Liver (tissue), 3 donors: ENCODE data around the gene CSPG4.

ENCODE experiments used
- CTCF ChIP-seq: fragments of 150-350 bp; IDR thresholded peaks from 2 replicates; pipeline ENCODE4 v1.5.1; 2017; ENCODE audit warnings: improper control_type of control experiment, low read depth, low read length; ENCODE audit not compliant: missing input control
- EGR1 ChIP-seq, 2 donors: IDR thresholded peaks; 2 replicates each; pipeline ENCODE4 v1.6.1; 2016 to 2018; ENCODE audit warnings: antibody characterized with exemption in 2 of 2, low read depth in 2 of 2
- FOXA1 ChIP-seq: IDR thresholded peaks from 2 replicates; pipeline ENCODE4 v1.6.1; 2016; ENCODE audit warnings: antibody characterized with exemption
- GABPA ChIP-seq, 2 donors: IDR thresholded peaks in 1 of 2; conservative IDR thresholded peaks in 1 of 2; 2 replicates each; pipeline ENCODE4 v1.6.1; 2016; ENCODE audit warnings: antibody characterized with exemption in 2 of 2, mild to moderate bottlenecking in 1 of 2, moderate library complexity in 1 of 2
- HNF4A ChIP-seq, 2 donors: conservative IDR thresholded peaks; 2 replicates each; pipeline ENCODE4 v1.6.1; 2016; ENCODE audit warnings: antibody characterized with exemption in 2 of 2, mild to moderate bottlenecking in 2 of 2
- HNF4G ChIP-seq: IDR thresholded peaks from 2 replicates; pipeline ENCODE4 v1.6.1; 2016; ENCODE audit warnings: antibody characterized with exemption
- MAX ChIP-seq: IDR thresholded peaks from 2 replicates; pipeline ENCODE4 v1.6.1; 2016; ENCODE audit warnings: antibody characterized with exemption
- RAD21 ChIP-seq, 2 donors: IDR thresholded peaks; 2 replicates each; pipeline ENCODE4 v1.6.1; 2016; ENCODE audit warnings: antibody characterized with exemption in 2 of 2, mild to moderate bottlenecking in 2 of 2
- REST ChIP-seq: IDR thresholded peaks from 2 replicates; pipeline ENCODE4 v1.6.1; 2016; ENCODE audit warnings: antibody characterized with exemption, mild to moderate bottlenecking
- RXRA ChIP-seq, 2 donors: IDR thresholded peaks; 2 replicates each; pipeline ENCODE4 v1.6.1; 2017 to 2018; ENCODE audit warnings: antibody characterized with exemption in 2 of 2, mild to moderate bottlenecking in 1 of 2
- SP1 ChIP-seq: IDR thresholded peaks from 2 replicates; pipeline ENCODE4 v1.6.1; 2018; ENCODE audit warnings: antibody characterized with exemption, mild to moderate bottlenecking
- TAF1 ChIP-seq: conservative IDR thresholded peaks from 2 replicates; pipeline ENCODE4 v1.6.1; 2016; ENCODE audit warnings: antibody characterized with exemption, mild to moderate bottlenecking
- YY1 ChIP-seq: IDR thresholded peaks from 2 replicates; pipeline ENCODE4 v1.6.1; 2016; ENCODE audit warnings: antibody characterized with exemption, mild to moderate bottlenecking
- ZBTB33 ChIP-seq: IDR thresholded peaks from 2 replicates; pipeline ENCODE4 v1.6.1; 2016; ENCODE audit warnings: antibody characterized with exemption
- donor health status: healthy.
- donor health status: healthy.

- TF ChIP-seq CTCF, result no peak
- no peak for TF ChIP-seq ZBTB33
- no peak for TF ChIP-seq TAF1
- TF ChIP-seq EGR1 (IDR thresholded peaks at IDR 0.05; ENCODE audit: low read depth in 2 of 2), result no peak
- no peak for TF ChIP-seq SP1
- TF ChIP-seq HNF4G, result no peak
- TF ChIP-seq MAX, result no peak
- no peak for TF ChIP-seq REST
- TF ChIP-seq FOXA1, result no peak
- TF ChIP-seq RXRA (IDR thresholded peaks at IDR 0.05), result no peak
- no peak for TF ChIP-seq HNF4A (conservative IDR thresholded peaks at IDR 0.05)
- no peak for TF ChIP-seq GABPA (IDR thresholded peaks at IDR 0.05 in 1 of 2, conservative IDR thresholded peaks at IDR 0.05 in 1 of 2)
- TF ChIP-seq RAD21 (IDR thresholded peaks at IDR 0.05), result no peak
- no peak for TF ChIP-seq YY1
Measured at GRCh38 chr15:75695220-75695619, 17.4 kb downstream of the CSPG4 start.
